DMS153 (cell line): ENCODE results near the gene HDGFL2.

Experiments used
- DNase-seq: peaks from one replicate; lab custom pipeline; 2025; lab: John Stamatoyannopoulos, UW

HDGFL2 gene

GRCh38 chr19:4472174-4472974 lies at the start of gene HDGFL2:
Gene HDGFL2, plus strand, starts transcription at chr19:4472297. Its CDS starts 54 bp downstream, at chr19:4472351.
- DNase-seq = no peak

- no peak for DNase-seq
Measured at GRCh38 chr19:4423416-4424126, 48.5 kb upstream of the HDGFL2 start.

GRCh38 chr19:4425537-4425936 lies 46.6 kb upstream of the HDGFL2 start:
- no peak for DNase-seq

- no peak for DNase-seq
Measured at GRCh38 chr19:4428326-4428975, 43.6 kb upstream of the HDGFL2 start.

- no peak for DNase-seq
Measured at GRCh38 chr19:4429256-4429655, 42.8 kb upstream of the HDGFL2 start.

- no peak for DNase-seq
Measured at GRCh38 chr19:4429771-4430171, 42.3 kb upstream of the HDGFL2 start.

GRCh38 chr19:4430760-4431159 lies 41.3 kb upstream of the HDGFL2 start:
- DNase-seq = no peak

- DNase-seq = no peak
Measured at GRCh38 chr19:4431296-4431695, 40.8 kb upstream of the HDGFL2 start.

GRCh38 chr19:4431808-4432674 lies 40.1 kb upstream of the HDGFL2 start:
- no peak for DNase-seq

GRCh38 chr19:4432918-4433506 lies 39.1 kb upstream of the HDGFL2 start:
- DNase-seq = no peak

- no peak for DNase-seq
Measured at GRCh38 chr19:4434391-4434790, 37.7 kb upstream of the HDGFL2 start.

GRCh38 chr19:4436231-4436630 lies 35.9 kb upstream of the HDGFL2 start:
- DNase-seq = no peak

GRCh38 chr19:4437103-4437502 lies 35.0 kb upstream of the HDGFL2 start:
- no peak for DNase-seq

GRCh38 chr19:4439243-4439642 lies 32.9 kb upstream of the HDGFL2 start:
- DNase-seq = no peak

- no peak for DNase-seq
Measured at GRCh38 chr19:4441994-4442818, 29.9 kb upstream of the HDGFL2 start.

- DNase-seq = no peak
Measured at GRCh38 chr19:4442819-4443146, 29.3 kb upstream of the HDGFL2 start.

- DNase-seq = no peak
Measured at GRCh38 chr19:4443188-4443587, 28.9 kb upstream of the HDGFL2 start.

GRCh38 chr19:4443966-4444764 lies 27.9 kb upstream of the HDGFL2 start:
- DNase-seq = no peak

- no peak for DNase-seq
Measured at GRCh38 chr19:4444765-4445741, 27.0 kb upstream of the HDGFL2 start.
